ENCODE results near the gene KXD1.

Gene KXD1

GRCh38 chr19:18576383-18576782 is 18.7 kb downstream of the KXD1 start:
- H3K4me1 ChIP-seq (ENCODE audit: control insufficient read depth, insufficient read depth, low read length), result peaks cover 5% of the 10 kb centered on the region
- no peaks in the 10 kb centered on the region for H3K9me3 ChIP-seq (ENCODE audit: control insufficient read depth, low read length)
- no peaks in the 10 kb centered on the region for H3K27me3 ChIP-seq (ENCODE audit: control insufficient read depth, insufficient read depth, low read length, poor library complexity, severe bottlenecking)
- no peak overlapping the region for H3K27ac ChIP-seq (ENCODE audit: insufficient read depth, low read depth, low read length, poor library complexity, severe bottlenecking)
- H3K4me3 ChIP-seq (ENCODE audit: insufficient read depth, low read depth, low read length), result no peak overlapping the region
- H3K36me3 ChIP-seq (ENCODE audit: control insufficient read depth, insufficient read depth, low read length), result peaks cover 20% of the 10 kb centered on the region
- WGBS, 2 experiments, result 92% methylated on average over 8 of the region's 8 CpGs

- no peaks in the 10 kb centered on the region for H3K27me3 ChIP-seq (ENCODE audit: control insufficient read depth, insufficient read depth, low read length, poor library complexity, severe bottlenecking)
- no peaks in the 10 kb centered on the region for H3K9me3 ChIP-seq (ENCODE audit: control insufficient read depth, low read length)
- WGBS, 2 experiments, result 91 to 93% methylated on average over 21 of the region's 21 CpGs
- no peak overlapping the region for H3K4me3 ChIP-seq (ENCODE audit: insufficient read depth, low read depth, low read length)
- H3K36me3 ChIP-seq (ENCODE audit: control insufficient read depth, insufficient read depth, low read length), result peaks cover 20% of the 10 kb centered on the region
- H3K27ac ChIP-seq (ENCODE audit: insufficient read depth, low read depth, low read length, poor library complexity, severe bottlenecking), result no peak overlapping the region
- peaks cover 5% of the 10 kb centered on the region for H3K4me1 ChIP-seq (ENCODE audit: control insufficient read depth, insufficient read depth, low read length)
These were observed 19.8 kb downstream of the KXD1 start for GRCh38 chr19:18577365-18577914.

- peaks cover 4% of the 10 kb centered on the region for H3K27me3 ChIP-seq (ENCODE audit: control insufficient read depth, insufficient read depth, low read length, poor library complexity, severe bottlenecking)
These were observed 22.6 kb downstream of the KXD1 start for GRCh38 chr19:18580311-18580710.

GRCh38 chr19:18586306-18586705 is 28.6 kb downstream of the KXD1 start:
- 85 to 90% methylated on average over 2 of the region's 2 CpGs for WGBS, 2 experiments

More at GRCh38 chr19:18580311-18580710, 22.6 kb downstream of the KXD1 start:
- H3K4me3 ChIP-seq (ENCODE audit: insufficient read depth, low read depth, low read length), result no peak overlapping the region
- peaks cover 3% of the 10 kb centered on the region for H3K36me3 ChIP-seq (ENCODE audit: control insufficient read depth, insufficient read depth, low read length)
- H3K27ac ChIP-seq (ENCODE audit: insufficient read depth, low read depth, low read length, poor library complexity, severe bottlenecking), result no peak overlapping the region
- H3K9me3 ChIP-seq (ENCODE audit: control insufficient read depth, low read length), result no peaks in the 10 kb centered on the region
- WGBS, 2 experiments, result 80 to 85% methylated on average over 7 of the region's 7 CpGs
- H3K4me1 ChIP-seq (ENCODE audit: control insufficient read depth, insufficient read depth, low read length), result no peaks in the 10 kb centered on the region

GRCh38 chr19:18587561-18587960 is 29.9 kb downstream of the KXD1 start:
- no peak overlapping the region for H3K4me3 ChIP-seq (ENCODE audit: insufficient read depth, low read depth, low read length)
- H3K27ac ChIP-seq (ENCODE audit: insufficient read depth, low read depth, low read length, poor library complexity, severe bottlenecking), result no peak overlapping the region
- WGBS, 2 experiments, result 93 to 95% methylated on average over 10 of the region's 12 CpGs
- H3K4me1 ChIP-seq (ENCODE audit: control insufficient read depth, insufficient read depth, low read length), result no peaks in the 10 kb centered on the region
- no peaks in the 10 kb centered on the region for H3K9me3 ChIP-seq (ENCODE audit: control insufficient read depth, low read length)
- H3K36me3 ChIP-seq (ENCODE audit: control insufficient read depth, insufficient read depth, low read length), result no peaks in the 10 kb centered on the region
- peaks cover 4% of the 10 kb centered on the region for H3K27me3 ChIP-seq (ENCODE audit: control insufficient read depth, insufficient read depth, low read length, poor library complexity, severe bottlenecking)

More at GRCh38 chr19:18586306-18586705, 28.6 kb downstream of the KXD1 start:
- no peaks in the 10 kb centered on the region for H3K36me3 ChIP-seq (ENCODE audit: control insufficient read depth, insufficient read depth, low read length)
- H3K4me1 ChIP-seq (ENCODE audit: control insufficient read depth, insufficient read depth, low read length), result no peaks in the 10 kb centered on the region
- no peaks in the 10 kb centered on the region for H3K9me3 ChIP-seq (ENCODE audit: control insufficient read depth, low read length)
- H3K27ac ChIP-seq (ENCODE audit: insufficient read depth, low read depth, low read length, poor library complexity, severe bottlenecking), result no peak overlapping the region
- H3K4me3 ChIP-seq (ENCODE audit: insufficient read depth, low read depth, low read length), result no peak overlapping the region
- peaks cover 4% of the 10 kb centered on the region for H3K27me3 ChIP-seq (ENCODE audit: control insufficient read depth, insufficient read depth, low read length, poor library complexity, severe bottlenecking)

GRCh38 chr19:18587962-18588610 is 30.4 kb downstream of the KXD1 start:
- H3K36me3 ChIP-seq (ENCODE audit: control insufficient read depth, insufficient read depth, low read length), result no peaks in the 10 kb centered on the region
- peak overlapping the region; percentile 36 for H3K27ac ChIP-seq (ENCODE audit: insufficient read depth, low read depth, low read length, poor library complexity, severe bottlenecking)
- no peaks in the 10 kb centered on the region for H3K9me3 ChIP-seq (ENCODE audit: control insufficient read depth, low read length)
- H3K27me3 ChIP-seq (ENCODE audit: control insufficient read depth, insufficient read depth, low read length, poor library complexity, severe bottlenecking), result peaks cover 5% of the 10 kb centered on the region
- H3K4me3 ChIP-seq (ENCODE audit: insufficient read depth, low read depth, low read length), result peak overlapping the region; percentile 93
- H3K4me1 ChIP-seq (ENCODE audit: control insufficient read depth, insufficient read depth, low read length), result no peaks in the 10 kb centered on the region
- WGBS, 2 experiments, result 60 to 62% methylated on average over 16 of the region's 16 CpGs

GRCh38 chr19:18588611-18589379 is 31.1 kb downstream of the KXD1 start, which contains the start of gene REX1BD:
REX1BD (plus strand) TSS chr19:18588798; CDS start chr19:18588802, 4 bp downstream.
- 0 to 1% methylated on average over 72 of the region's 72 CpGs for WGBS, 2 experiments

GRCh38 chr19:18589380-18590272 is 32.0 kb downstream of the KXD1 start:
- Histone ChIP-seq H3K4me3 (ENCODE audit: insufficient read depth, low read depth, low read length) (peak overlapping the region; percentile 93), H3K4me1 (ENCODE audit: control insufficient read depth, insufficient read depth, low read length) (peaks cover 5% of the 10 kb centered on the region), H3K9me3 (ENCODE audit: control insufficient read depth, low read length) (no peaks in the 10 kb centered on the region), H3K27ac (ENCODE audit: insufficient read depth, low read depth, low read length, poor library complexity, severe bottlenecking) (peak overlapping the region; percentile 91), H3K36me3 (ENCODE audit: control insufficient read depth, insufficient read depth, low read length) (no peaks in the 10 kb centered on the region), H3K27me3 (ENCODE audit: control insufficient read depth, insufficient read depth, low read length, poor library complexity, severe bottlenecking) (peaks cover 11% of the 10 kb centered on the region)
- 0% methylated on average over 52 of the region's 52 CpGs for WGBS, 2 experiments

More at GRCh38 chr19:18588611-18589379, 31.1 kb downstream of the KXD1 start, which contains the start of gene REX1BD:
- no peaks in the 10 kb centered on the region for H3K36me3 ChIP-seq (ENCODE audit: control insufficient read depth, insufficient read depth, low read length)
- H3K27ac ChIP-seq (ENCODE audit: insufficient read depth, low read depth, low read length, poor library complexity, severe bottlenecking), result peak within 1 kb of the TSS; percentile 91
- H3K9me3 ChIP-seq (ENCODE audit: control insufficient read depth, low read length), result no peaks in the 10 kb centered on the region
- peak within 1 kb of the TSS; percentile 93 for H3K4me3 ChIP-seq (ENCODE audit: insufficient read depth, low read depth, low read length)
- H3K4me1 ChIP-seq (ENCODE audit: control insufficient read depth, insufficient read depth, low read length), result peaks cover 5% of the 10 kb centered on the region
- peaks cover 12% of the 10 kb centered on the region for H3K27me3 ChIP-seq (ENCODE audit: control insufficient read depth, insufficient read depth, low read length, poor library complexity, severe bottlenecking)

- Histone ChIP-seq H3K36me3 (ENCODE audit: control insufficient read depth, insufficient read depth, low read length) (no peaks in the 10 kb centered on the region), H3K9me3 (ENCODE audit: control insufficient read depth, low read length) (no peaks in the 10 kb centered on the region), H3K4me3 (ENCODE audit: insufficient read depth, low read depth, low read length) (peak overlapping the region; percentile 93), H3K27me3 (ENCODE audit: control insufficient read depth, insufficient read depth, low read length, poor library complexity, severe bottlenecking) (peaks cover 20% of the 10 kb centered on the region), H3K4me1 (ENCODE audit: control insufficient read depth, insufficient read depth, low read length) (peaks cover 13% of the 10 kb centered on the region), H3K27ac (ENCODE audit: insufficient read depth, low read depth, low read length, poor library complexity, severe bottlenecking) (peak overlapping the region; percentile 91)
- WGBS, 2 experiments, result 27 to 29% methylated on average over 40 of the region's 40 CpGs
These were observed 32.9 kb downstream of the KXD1 start for GRCh38 chr19:18590273-18591272.
